ENCODE data around the gene CTSA. TPM values are rescaled to one million over a fixed set of nuclear protein-coding genes. Genes with fewer than 3 reads are reported as not detected.

Gene CTSA
- total and polyA plus RNA-seq, 9 of the 15 experiments (the other 6 are each of a cell fraction or from before 2014, with no cell fraction given), result 8.8 to 61.7 (median 28.3) TPM

DNA sequence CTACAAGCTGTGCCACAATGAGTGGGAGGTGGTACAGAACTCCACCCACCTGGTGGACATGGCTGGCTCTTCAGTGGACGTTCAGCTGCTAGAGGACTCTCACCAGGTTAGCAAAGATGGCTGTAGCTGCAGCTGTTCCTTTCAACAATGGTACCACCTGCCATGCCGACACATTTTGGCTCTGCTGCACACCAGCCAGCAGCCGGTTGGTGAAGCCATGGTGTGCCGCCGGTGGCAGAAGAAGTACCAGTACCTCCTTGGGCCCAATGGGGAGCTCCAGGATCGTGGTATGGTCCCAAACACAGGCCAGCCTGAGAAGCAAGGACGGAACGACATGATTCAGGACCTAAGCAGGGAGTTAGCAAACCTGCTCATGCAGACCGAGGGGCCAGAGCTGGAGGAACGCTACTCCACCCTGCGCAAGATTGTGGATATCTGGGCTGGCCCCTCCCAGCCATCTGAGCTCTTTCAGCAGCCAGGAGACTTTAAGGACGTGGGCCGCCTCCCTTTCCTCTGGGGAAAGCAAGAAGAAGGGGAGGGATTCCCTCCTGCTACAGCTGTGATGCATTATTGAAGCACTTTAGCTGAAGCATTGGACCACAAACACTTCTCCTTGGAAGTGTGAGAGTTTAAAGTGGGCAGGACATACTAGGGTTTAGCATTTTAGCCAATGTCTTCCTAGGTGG is 12.9 kb upstream of the CTSA start (continued):
- TF ChIP-seq, protein P1, sequence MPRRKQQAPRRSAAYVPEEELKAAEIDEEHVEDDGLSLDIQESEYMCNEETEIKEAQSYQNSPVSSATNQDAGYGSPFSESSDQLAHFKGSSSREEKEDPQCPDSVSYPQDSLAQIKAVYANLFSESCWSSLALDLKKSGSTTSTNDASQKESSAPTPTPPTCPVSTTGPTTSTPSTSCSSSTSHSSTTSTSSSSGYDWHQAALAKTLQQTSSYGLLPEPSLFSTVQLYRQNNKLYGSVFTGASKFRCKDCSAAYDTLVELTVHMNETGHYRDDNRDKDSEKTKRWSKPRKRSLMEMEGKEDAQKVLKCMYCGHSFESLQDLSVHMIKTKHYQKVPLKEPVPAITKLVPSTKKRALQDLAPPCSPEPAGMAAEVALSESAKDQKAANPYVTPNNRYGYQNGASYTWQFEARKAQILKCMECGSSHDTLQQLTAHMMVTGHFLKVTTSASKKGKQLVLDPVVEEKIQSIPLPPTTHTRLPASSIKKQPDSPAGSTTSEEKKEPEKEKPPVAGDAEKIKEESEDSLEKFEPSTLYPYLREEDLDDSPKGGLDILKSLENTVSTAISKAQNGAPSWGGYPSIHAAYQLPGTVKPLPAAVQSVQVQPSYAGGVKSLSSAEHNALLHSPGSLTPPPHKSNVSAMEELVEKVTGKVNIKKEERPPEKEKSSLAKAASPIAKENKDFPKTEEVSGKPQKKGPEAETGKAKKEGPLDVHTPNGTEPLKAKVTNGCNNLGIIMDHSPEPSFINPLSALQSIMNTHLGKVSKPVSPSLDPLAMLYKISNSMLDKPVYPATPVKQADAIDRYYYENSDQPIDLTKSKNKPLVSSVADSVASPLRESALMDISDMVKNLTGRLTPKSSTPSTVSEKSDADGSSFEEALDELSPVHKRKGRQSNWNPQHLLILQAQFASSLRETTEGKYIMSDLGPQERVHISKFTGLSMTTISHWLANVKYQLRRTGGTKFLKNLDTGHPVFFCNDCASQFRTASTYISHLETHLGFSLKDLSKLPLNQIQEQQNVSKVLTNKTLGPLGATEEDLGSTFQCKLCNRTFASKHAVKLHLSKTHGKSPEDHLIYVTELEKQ (CRISPR knock-in tag; IDR thresholded peaks at IDR 0.05), result no peak
- TF ChIP-seq HNRNPUL1 (IDR thresholded peaks at IDR 0.05; ENCODE audit: low read length) (no peak), SMARCA4 (IDR thresholded peaks at IDR 0.05) (0 out of 2 replicates have a peak, but pooled peaks have one; percentile 15), NR2C2 (CRISPR knock-in tag; IDR thresholded peaks at IDR 0.05) (no peak), NR2C2 (tag; IDR thresholded peaks at IDR 0.05) (no peak), MAFF (IDR thresholded peaks at IDR 0.05; ENCODE audit: low read length) (no peak), MXI1 (IDR thresholded peaks at IDR 0.05; ENCODE audit: low read depth, low read length) (no peak), NR3C1 (CRISPR knock-in tag; IDR thresholded peaks at IDR 0.05) (no peak), DACH1 (IDR thresholded peaks at IDR 0.05; ENCODE audit: partially characterized antibody) (no peak), SRF (CRISPR knock-in tag; IDR thresholded peaks at IDR 0.05) (peak in 1 of 2 experiments; percentile 84; a peak in 1 of 4 replicates), STAT5A (IDR thresholded peaks at IDR 0.05; ENCODE audit: borderline replicate concordance, low read length) (no peak), C11orf30 (IDR thresholded peaks at IDR 0.05; ENCODE audit: low read depth) (no peak), ZNF212 (CRISPR knock-in tag; IDR thresholded peaks at IDR 0.05) (no peak), ETS2 (tag; IDR thresholded peaks at IDR 0.05; ENCODE audit: borderline replicate concordance, poor library complexity, severe bottlenecking) (no peak), RCOR1 (IDR thresholded peaks at IDR 0.05; ENCODE audit: borderline replicate concordance in 1 of 2, low read depth in 2 of 2, low read length in 2 of 2) (no peak), ZNF3 (CRISPR knock-in tag; IDR thresholded peaks at IDR 0.05) (no peak), GTF2E2 (tag; IDR thresholded peaks at IDR 0.05) (no peak)
- TF ChIP-seq, protein P2, sequence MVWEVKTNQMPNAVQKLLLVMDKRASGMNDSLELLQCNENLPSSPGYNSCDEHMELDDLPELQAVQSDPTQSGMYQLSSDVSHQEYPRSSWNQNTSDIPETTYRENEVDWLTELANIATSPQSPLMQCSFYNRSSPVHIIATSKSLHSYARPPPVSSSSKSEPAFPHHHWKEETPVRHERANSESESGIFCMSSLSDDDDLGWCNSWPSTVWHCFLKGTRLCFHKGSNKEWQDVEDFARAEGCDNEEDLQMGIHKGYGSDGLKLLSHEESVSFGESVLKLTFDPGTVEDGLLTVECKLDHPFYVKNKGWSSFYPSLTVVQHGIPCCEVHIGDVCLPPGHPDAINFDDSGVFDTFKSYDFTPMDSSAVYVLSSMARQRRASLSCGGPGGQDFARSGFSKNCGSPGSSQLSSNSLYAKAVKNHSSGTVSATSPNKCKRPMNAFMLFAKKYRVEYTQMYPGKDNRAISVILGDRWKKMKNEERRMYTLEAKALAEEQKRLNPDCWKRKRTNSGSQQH (CRISPR knock-in tag; IDR thresholded peaks at IDR 0.05), result no peak
- TF ChIP-seq, protein P3, sequence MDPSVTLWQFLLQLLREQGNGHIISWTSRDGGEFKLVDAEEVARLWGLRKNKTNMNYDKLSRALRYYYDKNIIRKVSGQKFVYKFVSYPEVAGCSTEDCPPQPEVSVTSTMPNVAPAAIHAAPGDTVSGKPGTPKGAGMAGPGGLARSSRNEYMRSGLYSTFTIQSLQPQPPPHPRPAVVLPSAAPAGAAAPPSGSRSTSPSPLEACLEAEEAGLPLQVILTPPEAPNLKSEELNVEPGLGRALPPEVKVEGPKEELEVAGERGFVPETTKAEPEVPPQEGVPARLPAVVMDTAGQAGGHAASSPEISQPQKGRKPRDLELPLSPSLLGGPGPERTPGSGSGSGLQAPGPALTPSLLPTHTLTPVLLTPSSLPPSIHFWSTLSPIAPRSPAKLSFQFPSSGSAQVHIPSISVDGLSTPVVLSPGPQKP (CRISPR knock-in tag; IDR thresholded peaks at IDR 0.05), result no peak
- TF ChIP-seq, protein P4, sequence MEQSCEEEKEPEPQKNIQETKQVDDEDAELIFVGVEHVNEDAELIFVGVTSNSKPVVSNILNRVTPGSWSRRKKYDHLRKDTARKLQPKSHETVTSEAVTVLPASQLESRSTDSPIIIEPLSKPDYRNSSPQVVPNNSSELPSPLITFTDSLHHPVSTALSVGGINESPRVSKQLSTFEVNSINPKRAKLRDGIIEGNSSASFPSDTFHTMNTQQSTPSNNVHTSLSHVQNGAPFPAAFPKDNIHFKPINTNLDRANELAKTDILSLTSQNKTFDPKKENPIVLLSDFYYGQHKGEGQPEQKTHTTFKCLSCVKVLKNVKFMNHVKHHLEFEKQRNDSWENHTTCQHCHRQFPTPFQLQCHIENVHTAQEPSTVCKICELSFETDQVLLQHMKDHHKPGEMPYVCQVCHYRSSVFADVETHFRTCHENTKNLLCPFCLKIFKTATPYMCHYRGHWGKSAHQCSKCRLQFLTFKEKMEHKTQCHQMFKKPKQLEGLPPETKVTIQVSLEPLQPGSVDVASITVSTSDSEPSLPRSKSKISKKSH (CRISPR knock-in tag; IDR thresholded peaks at IDR 0.05), result no peak

Data from K562 (cell line).